Measurements from ENCODE around the gene SREK1.

DNA sequence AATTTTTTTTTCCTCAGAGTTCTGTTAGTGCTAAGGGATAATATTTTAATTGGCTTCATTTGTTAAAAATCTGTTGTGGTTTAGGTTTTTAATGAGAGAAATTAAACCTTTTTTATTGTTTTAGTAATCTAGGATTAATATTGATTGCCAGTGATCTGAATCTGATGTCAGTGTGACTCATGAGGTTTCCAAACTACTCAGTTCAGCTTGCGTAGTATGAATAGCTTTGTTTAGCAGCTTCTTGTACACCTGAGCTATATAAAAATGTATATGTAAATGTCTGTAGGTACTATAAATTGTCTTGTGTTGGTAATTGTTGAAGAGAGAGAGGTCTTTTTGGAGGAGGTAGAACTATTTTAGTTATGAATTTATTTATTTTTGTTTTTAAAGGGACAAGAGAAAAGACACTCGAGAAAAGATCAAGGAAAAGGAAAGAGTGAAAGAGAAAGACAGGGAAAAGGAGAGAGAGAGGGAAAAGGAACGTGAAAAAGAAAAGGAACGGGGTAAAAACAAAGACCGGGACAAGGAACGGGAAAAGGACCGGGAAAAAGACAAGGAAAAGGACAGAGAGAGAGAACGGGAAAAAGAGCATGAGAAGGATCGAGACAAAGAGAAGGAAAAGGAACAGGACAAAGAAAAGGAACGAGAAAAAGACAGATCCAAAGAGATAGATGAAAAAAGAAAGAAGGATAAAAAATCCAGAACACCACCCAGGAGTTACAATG, 26.3 kb downstream of the SREK1 start:
- TF ChIP-seq POLR2A (IDR thresholded peaks at IDR 0.05), result no peak
- TF ChIP-seq, protein P1, sequence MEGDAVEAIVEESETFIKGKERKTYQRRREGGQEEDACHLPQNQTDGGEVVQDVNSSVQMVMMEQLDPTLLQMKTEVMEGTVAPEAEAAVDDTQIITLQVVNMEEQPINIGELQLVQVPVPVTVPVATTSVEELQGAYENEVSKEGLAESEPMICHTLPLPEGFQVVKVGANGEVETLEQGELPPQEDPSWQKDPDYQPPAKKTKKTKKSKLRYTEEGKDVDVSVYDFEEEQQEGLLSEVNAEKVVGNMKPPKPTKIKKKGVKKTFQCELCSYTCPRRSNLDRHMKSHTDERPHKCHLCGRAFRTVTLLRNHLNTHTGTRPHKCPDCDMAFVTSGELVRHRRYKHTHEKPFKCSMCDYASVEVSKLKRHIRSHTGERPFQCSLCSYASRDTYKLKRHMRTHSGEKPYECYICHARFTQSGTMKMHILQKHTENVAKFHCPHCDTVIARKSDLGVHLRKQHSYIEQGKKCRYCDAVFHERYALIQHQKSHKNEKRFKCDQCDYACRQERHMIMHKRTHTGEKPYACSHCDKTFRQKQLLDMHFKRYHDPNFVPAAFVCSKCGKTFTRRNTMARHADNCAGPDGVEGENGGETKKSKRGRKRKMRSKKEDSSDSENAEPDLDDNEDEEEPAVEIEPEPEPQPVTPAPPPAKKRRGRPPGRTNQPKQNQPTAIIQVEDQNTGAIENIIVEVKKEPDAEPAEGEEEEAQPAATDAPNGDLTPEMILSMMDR (IDR thresholded peaks at IDR 0.05), result no peak
